ENCODE data around the gene RUNX1. TPM values are rescaled to one million over a fixed set of nuclear protein-coding genes. Genes with fewer than 3 reads are reported as not detected.

RUNX1 gene
- total and polyA plus RNA-seq, 2 donors (not counting 1 experiment from before 2014, with no cell fraction given): 26.3 to 73.0 TPM

- 40% methylated on average over 2 of the region's 5 CpGs for WGBS (ENCODE audit: insufficient coverage)
- POLR2A ChIA-PET: no interaction called here
- no peak overlapping the region for H3K4me3 Mint-ChIP-seq
- H3K27ac ChIP-seq (ENCODE audit: low read length in 2 of 2): no peak overlapping the region
- peaks cover 14% of the 10 kb centered on the region for H3K4me1 Mint-ChIP-seq
- H3K27me3 ChIP-seq (replicated peaks in 1 of 4; ENCODE audit: control extremely low read depth in 1 of 4, control insufficient read depth in 3 of 4, insufficient read depth in 4 of 4, low read length in 3 of 4): no peaks in the 10 kb centered on the region
- H3K4me2 ChIP-seq (replicated peaks; ENCODE audit: low read depth, low read length, poor library complexity, severe bottlenecking): no peak overlapping the region
- no peak overlapping the region for H2AFZ ChIP-seq (ENCODE audit: insufficient read depth, low read depth, low read length, poor library complexity, severe bottlenecking)
- ATAC-seq (ENCODE audit: low read depth) (no peak), DNase-seq (no peak)
- intact Hi-C loops (cut with micrococcal nuclease): no loop called here
- no peaks in the 10 kb centered on the region for H3K9me3 Mint-ChIP-seq (ENCODE audit: insufficient read depth)
- H4K20me1 ChIP-seq (ENCODE audit: control insufficient read depth, insufficient read depth, low read length, poor library complexity, severe bottlenecking): peaks cover 92% of the 10 kb centered on the region
- H3K79me2 ChIP-seq (ENCODE audit: control insufficient read depth, insufficient read depth, low read length): peaks cover 95% of the 10 kb centered on the region
- H3K4me3 ChIP-seq (ENCODE audit: control extremely low read depth in 1 of 5, extremely low read depth in 1 of 5, insufficient read depth in 1 of 5, low read depth in 2 of 5, low read length in 4 of 5): no peak overlapping the region
- CTCF ChIA-PET: no interaction called here
- peaks cover 0 to 37% of the 10 kb centered on the region in 2 experiments for H3K36me3 ChIP-seq (replicated peaks in 1 of 2; ENCODE audit: control extremely low read depth in 1 of 2, control insufficient read depth in 1 of 2, extremely low read depth in 1 of 2, insufficient read depth in 2 of 2, low read length in 1 of 2)
- H3K9me3 ChIP-seq (ENCODE audit: control extremely low read depth in 1 of 3, control insufficient read depth in 2 of 3, insufficient read depth in 1 of 3, low read length in 2 of 3): no peaks in the 10 kb centered on the region
- no peaks in the 10 kb centered on the region for H3K4me1 ChIP-seq (ENCODE audit: control insufficient read depth in 2 of 2, insufficient read depth in 2 of 2, low read length in 2 of 2)
- TF ChIP-seq EZH2 (IDR thresholded peaks at IDR 0.05; ENCODE audit: borderline replicate concordance, insufficient read depth, low read depth, low read length, poor library complexity, severe bottlenecking): no peak
- TF ChIP-seq, protein P1, sequence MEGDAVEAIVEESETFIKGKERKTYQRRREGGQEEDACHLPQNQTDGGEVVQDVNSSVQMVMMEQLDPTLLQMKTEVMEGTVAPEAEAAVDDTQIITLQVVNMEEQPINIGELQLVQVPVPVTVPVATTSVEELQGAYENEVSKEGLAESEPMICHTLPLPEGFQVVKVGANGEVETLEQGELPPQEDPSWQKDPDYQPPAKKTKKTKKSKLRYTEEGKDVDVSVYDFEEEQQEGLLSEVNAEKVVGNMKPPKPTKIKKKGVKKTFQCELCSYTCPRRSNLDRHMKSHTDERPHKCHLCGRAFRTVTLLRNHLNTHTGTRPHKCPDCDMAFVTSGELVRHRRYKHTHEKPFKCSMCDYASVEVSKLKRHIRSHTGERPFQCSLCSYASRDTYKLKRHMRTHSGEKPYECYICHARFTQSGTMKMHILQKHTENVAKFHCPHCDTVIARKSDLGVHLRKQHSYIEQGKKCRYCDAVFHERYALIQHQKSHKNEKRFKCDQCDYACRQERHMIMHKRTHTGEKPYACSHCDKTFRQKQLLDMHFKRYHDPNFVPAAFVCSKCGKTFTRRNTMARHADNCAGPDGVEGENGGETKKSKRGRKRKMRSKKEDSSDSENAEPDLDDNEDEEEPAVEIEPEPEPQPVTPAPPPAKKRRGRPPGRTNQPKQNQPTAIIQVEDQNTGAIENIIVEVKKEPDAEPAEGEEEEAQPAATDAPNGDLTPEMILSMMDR (IDR thresholded peaks at IDR 0.05): no peak
- H3K27ac Mint-ChIP-seq: no peak overlapping the region
- H3K9ac ChIP-seq (ENCODE audit: low read length): no peak overlapping the region
- no peaks in the 10 kb centered on the region for H3K27me3 Mint-ChIP-seq
Measured at GRCh38 chr21:35010447-35010846, 38.7 kb downstream of the RUNX1 start.

DNA sequence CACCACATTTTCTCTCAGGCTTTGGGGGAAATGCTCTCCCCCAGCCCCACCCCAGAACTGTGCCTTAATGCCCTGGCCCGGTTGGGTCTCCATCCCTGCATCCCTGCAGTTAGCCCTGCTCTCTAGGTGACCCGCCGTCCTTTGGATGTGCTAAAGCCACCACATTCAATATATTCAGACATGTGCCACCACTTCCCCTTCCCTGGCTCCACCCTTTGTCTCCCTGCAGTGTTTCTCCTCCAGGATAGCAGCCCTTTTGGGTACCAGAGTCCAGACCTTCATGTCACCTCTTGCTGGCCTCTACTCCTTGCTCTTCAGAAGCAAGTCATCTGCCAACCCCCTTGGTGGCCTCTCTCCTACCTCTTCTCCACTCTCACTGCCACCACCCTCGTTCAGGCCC lies 41.8 kb downstream of the RUNX1 start:
- TF ChIP-seq EZH2 (IDR thresholded peaks at IDR 0.05; ENCODE audit: borderline replicate concordance, insufficient read depth, low read depth, low read length, poor library complexity, severe bottlenecking): no peak
- H2AFZ ChIP-seq (ENCODE audit: insufficient read depth, low read depth, low read length, poor library complexity, severe bottlenecking): no peak overlapping the region
- H3K4me3 Mint-ChIP-seq: no peak overlapping the region
- no peak overlapping the region for H3K4me3 ChIP-seq (ENCODE audit: control extremely low read depth in 1 of 5, extremely low read depth in 1 of 5, insufficient read depth in 1 of 5, low read depth in 2 of 5, low read length in 4 of 5)
- no peaks in the 10 kb centered on the region for H3K27me3 ChIP-seq (replicated peaks in 1 of 4; ENCODE audit: control extremely low read depth in 1 of 4, control insufficient read depth in 3 of 4, insufficient read depth in 4 of 4, low read length in 3 of 4)
- DNase-seq (no peak), ATAC-seq (ENCODE audit: low read depth) (no peak)
- H3K4me2 ChIP-seq (replicated peaks; ENCODE audit: low read depth, low read length, poor library complexity, severe bottlenecking): no peak overlapping the region
- H3K27ac ChIP-seq (ENCODE audit: low read length in 2 of 2): no peak overlapping the region
- H3K9ac ChIP-seq (ENCODE audit: low read length): no peak overlapping the region
- 79% methylated on average over 4 of the region's 4 CpGs for WGBS (ENCODE audit: insufficient coverage)
- POLR2A ChIA-PET: interaction anchor here (0.6 kb wide), 1 partner anchor 19 kb away, joined by 3 read pairs; no protein-coding TSS in a partner anchor
- no peaks in the 10 kb centered on the region for H3K27me3 Mint-ChIP-seq
- no peak overlapping the region for H3K27ac Mint-ChIP-seq
- no peaks in the 10 kb centered on the region for H3K9me3 ChIP-seq (ENCODE audit: control extremely low read depth in 1 of 3, control insufficient read depth in 2 of 3, insufficient read depth in 1 of 3, low read length in 2 of 3)
- intact Hi-C loops (cut with micrococcal nuclease): no loop called here
- CTCF ChIA-PET: no interaction called here
- peaks cover 93% of the 10 kb centered on the region for H4K20me1 ChIP-seq (ENCODE audit: control insufficient read depth, insufficient read depth, low read length, poor library complexity, severe bottlenecking)
- no peaks in the 10 kb centered on the region for H3K9me3 Mint-ChIP-seq (ENCODE audit: insufficient read depth)
- peaks cover 18% of the 10 kb centered on the region for H3K4me1 Mint-ChIP-seq
- H3K36me3 ChIP-seq (replicated peaks in 1 of 2; ENCODE audit: control extremely low read depth in 1 of 2, control insufficient read depth in 1 of 2, extremely low read depth in 1 of 2, insufficient read depth in 2 of 2, low read length in 1 of 2): peaks cover 0 to 34% of the 10 kb centered on the region in 2 experiments
- H3K79me2 ChIP-seq (ENCODE audit: control insufficient read depth, insufficient read depth, low read length): peaks cover 100% of the 10 kb centered on the region
- H3K4me1 ChIP-seq (ENCODE audit: control insufficient read depth in 2 of 2, insufficient read depth in 2 of 2, low read length in 2 of 2): no peaks in the 10 kb centered on the region

Data from B cell (primary cell).